Stimulated activated CD8-positive, alpha-beta memory T cell treated with anti-CD3 and anti-CD28 coated beads, Interleukin-4, amount 100 ng/mL, for 4 hours (primary cell): ENCODE data around the gene NARS2.
A peak's percentile ranks its signal among the peaks of the same experiment; 100 is the strongest.

ENCODE experiments used
- DNase-seq, 2 donors: peaks; one replicate each; pipeline ENCODE4 v3.0.0-alpha.2; 2020; ENCODE audit warnings: low read depth in 2 of 2, low spot score in 1 of 2

Gene NARS2

DNA sequence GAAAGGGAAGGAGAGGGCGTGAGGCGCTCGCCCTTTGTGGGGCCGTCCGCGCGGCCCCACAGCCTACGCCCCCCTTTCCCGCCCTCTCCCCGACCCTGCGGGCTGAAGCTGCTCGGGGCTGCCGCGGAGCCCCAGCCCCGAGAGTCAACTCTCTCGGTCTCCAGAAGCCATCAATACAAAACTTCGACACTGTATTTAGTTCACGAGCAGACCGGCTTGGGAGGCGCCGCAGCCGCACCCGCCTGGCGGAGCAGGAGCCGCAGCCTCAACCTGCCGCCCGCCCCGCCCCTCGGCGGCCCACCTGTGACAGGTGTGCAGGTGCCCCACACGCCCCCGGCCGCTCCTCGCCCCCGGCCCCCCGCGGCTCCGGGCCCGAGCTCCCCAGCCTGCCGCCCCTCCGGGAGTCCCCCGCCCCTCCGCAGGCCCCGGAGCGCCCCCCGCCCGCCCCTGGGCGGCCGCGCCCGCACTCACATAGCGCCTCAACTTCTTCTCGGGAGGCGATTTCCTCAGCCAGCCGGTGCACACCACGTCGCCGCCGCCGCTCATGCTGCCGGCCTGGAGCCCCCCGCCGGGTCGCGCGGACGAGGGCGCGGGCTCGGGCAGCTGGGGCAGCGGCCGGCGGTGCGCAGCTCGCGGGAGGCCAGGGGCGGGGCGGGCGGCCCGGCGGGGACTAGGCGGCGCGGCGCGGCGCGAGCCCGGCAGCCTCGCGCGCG lies 157.3 kb downstream of the NARS2 start, which contains the start of gene GAB2:
TSS of gene GAB2 (minus strand) at position 646 of the 713 bp plus-strand sequence. CDS start at position 546, 100 bp downstream.
- DNase-seq = no peak

GRCh38 chr11:78416285-78417174 lies 158.1 kb downstream of the NARS2 start:
- DNase-seq = peak; percentile 58 to 59

DNA sequence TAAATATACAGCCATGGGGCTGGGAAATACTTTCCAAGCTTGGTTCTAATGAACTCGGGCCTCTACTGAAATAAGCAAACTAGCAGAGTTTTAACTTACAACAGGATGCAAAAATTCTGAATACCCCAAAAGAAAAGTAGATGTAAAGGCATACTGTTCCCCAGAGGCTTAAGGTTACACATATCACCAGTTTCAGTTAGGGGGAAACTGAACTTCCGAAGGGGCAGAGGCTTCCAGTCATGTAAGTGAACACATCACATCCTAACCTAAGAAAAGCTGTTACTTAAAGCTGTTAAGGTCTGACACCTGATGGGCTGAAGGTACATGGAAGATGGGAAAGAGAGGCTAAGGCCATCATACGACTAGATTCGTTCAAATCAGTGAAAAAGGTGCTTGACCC lies 159.3 kb downstream of the NARS2 start:
- no peak for DNase-seq

- DNase-seq = no peak
Observed at GRCh38 chr11:78414321-78415051, 160.2 kb downstream of the NARS2 start.

DNA sequence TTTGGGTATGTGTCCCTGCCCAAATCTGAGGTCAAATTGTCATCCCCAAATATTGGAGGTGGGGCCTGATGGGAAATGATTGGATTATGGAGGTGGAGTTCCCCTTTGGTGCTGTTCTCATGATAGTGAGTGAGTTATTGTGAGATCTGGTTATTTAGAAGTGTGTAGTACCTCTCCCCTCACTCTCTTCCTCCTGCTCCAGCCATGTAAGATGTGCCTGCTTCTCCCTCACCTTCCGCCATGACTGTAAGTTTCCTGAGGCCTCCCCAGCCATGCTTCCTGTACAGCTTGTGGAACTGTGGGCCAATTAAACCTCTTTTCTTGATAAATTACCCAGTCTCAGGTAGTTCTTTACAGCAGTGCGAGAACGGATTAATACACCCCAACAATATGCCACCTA lies 166.0 kb downstream of the NARS2 start:
- no peak for DNase-seq

DNA sequence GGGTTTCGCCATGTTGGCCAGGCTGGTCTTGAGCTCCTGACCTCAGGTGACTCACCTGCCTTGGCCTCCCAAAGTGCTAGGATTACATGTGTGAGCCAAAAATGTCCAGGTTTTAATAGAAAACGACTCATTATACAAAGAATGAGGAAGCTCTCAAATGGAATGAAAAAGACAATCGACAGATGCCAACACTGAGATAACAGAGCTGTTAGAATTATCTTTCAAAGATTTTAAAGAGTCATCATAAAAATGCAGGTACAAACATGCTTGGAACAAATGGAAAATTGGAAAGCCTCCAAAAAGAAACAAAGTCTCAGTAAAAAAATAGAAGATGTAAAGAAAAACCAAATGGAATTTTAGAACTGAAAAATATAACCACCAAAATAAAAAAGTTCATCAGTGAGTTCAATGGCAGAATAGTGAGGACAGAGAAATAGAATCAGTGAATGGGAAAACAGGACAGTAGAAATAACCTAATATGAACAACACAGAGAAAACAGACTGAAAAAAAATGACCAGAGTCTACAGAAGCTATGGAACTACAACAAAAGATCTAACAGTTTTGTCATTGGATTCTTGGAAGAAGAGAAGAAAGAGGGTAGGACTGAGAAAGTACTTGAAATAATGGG lies 168.0 kb downstream of the NARS2 start:
- DNase-seq = no peak

DNA sequence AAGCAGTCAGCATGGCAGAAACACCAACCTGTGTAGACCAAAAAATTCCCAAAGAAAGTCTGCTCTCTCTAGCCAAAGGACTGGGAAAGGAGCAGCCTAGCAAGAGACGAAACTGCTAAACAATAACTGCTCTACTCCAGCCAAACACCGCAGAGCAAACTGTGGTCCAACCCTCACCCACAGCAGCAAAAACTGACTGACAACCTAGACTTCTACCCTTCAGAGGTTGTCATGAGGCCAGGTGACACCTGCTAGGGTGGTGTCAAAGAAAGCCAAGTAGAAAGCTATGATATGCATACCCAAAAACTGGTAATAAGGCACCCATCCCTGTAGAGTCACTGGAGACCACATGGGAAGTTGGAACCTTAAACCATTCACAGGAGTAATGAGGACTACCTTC lies 168.9 kb downstream of the NARS2 start:
- DNase-seq = no peak

GRCh38 chr11:78403781-78404180 lies 170.9 kb downstream of the NARS2 start:
- no peak for DNase-seq

DNA sequence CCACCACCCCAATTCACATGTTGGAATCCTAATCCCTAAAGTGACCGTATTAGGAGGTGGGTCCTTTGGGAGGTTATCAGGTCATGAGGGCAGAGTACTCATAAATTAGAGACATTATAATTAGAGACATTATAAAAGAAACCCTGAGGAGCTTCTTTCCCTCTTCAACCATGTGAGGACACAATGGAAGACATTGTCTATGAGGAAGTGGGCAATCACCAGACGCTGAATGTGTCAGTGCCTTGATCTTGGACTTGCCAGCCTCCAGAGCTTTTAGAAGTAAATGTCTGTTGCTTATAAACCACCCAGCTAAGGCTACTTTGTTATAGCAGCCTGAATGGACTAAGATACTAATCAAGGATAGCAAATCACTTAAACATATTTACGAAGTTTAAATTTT lies 171.8 kb downstream of the NARS2 start:
- no peak for DNase-seq

DNA sequence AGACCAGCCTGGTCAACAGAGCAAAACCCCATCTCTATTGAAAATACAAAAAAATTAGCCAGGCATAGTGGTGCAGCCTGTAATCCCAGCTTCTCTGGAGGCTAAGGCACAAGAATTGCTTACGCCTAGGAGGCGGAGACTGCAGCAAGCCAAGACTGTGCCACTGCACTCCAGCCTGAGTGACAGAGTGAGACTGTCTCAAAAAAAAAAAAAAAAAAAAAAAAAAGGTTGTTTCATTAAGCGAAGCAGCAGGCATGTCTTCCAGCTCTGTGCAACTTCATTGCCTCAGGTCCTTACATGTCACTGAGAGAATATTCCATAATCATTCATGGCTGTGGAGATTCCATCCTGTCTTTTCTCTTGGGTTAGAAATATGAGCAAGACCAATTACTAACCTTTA lies 174.0 kb downstream of the NARS2 start:
- DNase-seq = no peak

GRCh38 chr11:78400116-78400515 lies 174.5 kb downstream of the NARS2 start:
- no peak for DNase-seq

- DNase-seq = no peak
Observed at GRCh38 chr11:78399136-78399535, 175.5 kb downstream of the NARS2 start.

- no peak for DNase-seq
Observed at GRCh38 chr11:78398715-78399114, 175.9 kb downstream of the NARS2 start.

DNA sequence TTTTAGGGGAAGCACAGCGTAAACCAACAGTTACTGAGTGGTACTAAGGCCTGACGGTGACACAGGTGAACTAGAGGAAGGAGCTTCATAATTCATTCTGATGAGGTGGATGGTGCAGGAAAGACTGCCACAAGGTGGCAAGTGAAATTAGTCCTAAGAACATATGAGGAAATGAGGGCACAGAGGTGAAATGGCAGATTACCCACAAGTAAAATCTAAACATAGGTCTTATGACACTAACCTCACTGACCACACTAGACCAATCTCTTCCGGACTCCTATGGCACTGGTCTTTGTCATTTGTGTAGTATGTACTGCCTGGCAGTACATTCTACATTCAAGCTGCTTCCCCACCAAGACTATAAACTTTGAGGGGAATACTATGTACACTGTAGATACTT lies 177.3 kb downstream of the NARS2 start:
- DNase-seq = no peak

- DNase-seq = no peak
Observed at GRCh38 chr11:78395597-78395996, 179.1 kb downstream of the NARS2 start.

- DNase-seq = no peak
Observed at GRCh38 chr11:78392854-78393253, 181.8 kb downstream of the NARS2 start.

DNA sequence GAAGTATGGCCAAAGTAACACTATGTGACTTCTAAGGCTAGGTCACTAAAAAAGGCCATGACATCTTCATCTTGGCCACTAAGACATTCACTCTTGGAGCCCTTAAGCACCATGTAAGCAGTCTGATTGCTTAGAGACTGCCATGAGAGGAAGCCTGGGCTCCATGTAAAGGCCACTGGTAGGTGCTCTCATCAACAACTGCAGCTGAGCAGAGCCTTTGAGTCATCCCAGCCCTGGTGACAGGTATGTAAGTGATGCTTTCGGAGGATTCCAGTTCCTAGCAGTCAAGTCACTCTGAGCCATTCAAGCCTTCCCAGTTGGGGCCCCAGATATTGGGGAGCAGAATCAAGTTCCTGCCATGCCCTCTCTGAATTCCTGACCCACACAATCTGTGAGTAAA lies 183.2 kb downstream of the NARS2 start:
- no peak for DNase-seq

DNA sequence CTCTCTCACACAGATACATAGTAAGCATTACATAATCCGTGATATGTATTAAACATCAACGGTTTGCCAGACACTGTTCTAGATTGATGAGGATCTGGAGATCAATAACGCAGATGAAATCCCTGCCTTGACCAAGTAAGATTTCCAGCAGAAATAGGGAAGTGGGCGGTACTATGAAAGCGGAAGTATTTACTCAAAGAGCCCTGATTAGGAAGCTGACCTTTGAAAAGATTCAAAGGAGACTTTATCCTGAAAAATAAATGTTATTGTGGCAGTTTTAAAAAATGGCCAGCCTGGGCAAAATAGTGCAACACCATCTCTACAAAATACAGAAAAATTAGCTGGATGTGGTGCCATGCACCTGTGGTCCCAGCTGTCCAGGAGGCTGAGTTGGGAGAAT lies 183.9 kb downstream of the NARS2 start:
- DNase-seq = no peak

DNA sequence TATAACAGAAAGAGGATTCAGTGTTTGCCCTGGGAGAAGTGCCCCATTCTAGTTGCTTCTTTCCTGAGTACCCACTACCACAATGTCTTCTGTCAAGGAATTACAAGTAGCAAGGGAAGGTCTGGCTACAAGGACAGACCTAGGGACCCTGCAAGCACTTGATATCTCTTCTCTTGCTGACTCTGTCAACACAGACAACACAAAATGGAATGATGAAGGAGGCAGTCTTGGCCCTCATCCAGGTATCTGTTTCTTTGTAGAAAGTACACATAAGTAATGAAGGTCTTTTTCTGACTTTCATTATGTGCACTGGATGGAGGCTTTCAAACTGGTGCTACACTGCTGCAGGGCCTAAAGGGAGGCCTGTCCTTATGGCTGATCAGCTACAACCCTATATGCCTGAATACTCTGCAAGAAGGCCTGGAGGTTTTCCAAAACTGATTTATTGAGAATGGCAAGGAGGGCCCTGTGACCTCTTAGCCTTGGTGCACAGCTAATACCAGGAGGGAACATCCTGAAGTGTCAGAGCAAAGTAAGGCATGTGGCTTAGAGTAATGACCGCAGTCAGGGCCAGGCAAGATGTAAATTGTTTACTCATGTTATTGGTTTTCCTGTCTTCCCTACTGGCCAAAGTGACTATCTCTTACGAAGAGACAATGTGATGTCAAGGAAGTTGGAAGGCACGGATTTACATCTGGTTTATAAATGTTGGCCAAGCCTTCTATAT lies 188.3 kb downstream of the NARS2 start:
- no peak for DNase-seq
